GM21360 (cell line): ENCODE results near the gene MGAT3.
A peak's percentile ranks its signal among the peaks of the same experiment; 100 is the strongest.
"Not testable (repeated sequence)": the region's sequence is repeated elsewhere in the genome, so short reads cannot be mapped to it uniquely, and the experiment has no call there.

Experiments used
- ATAC-seq: cut with Tn5 transposase; IDR thresholded peaks from one replicate; pipeline ENCODE4 v1.9.1; 2021; ENCODE audit warnings: mild to moderate bottlenecking, moderate library complexity; ENCODE audit not compliant: unreplicated experiment

MGAT3 gene

GRCh38 chr22:39510529-39511149 is 53.8 kb downstream of the MGAT3 start:
- ATAC-seq = no peak

GRCh38 chr22:39511226-39511625 is 54.4 kb downstream of the MGAT3 start:
- no peak for ATAC-seq

- no peak for ATAC-seq
These were observed 55.2 kb downstream of the MGAT3 start for GRCh38 chr22:39512026-39512425.

GRCh38 chr22:39513791-39514190 is 57.0 kb downstream of the MGAT3 start:
- no peak for ATAC-seq

GRCh38 chr22:39514373-39514973 is 57.7 kb downstream of the MGAT3 start:
- no peak for ATAC-seq

- no peak for ATAC-seq
These were observed 58.6 kb downstream of the MGAT3 start for GRCh38 chr22:39515266-39516050.

GRCh38 chr22:39517470-39517869 is 60.7 kb downstream of the MGAT3 start:
- ATAC-seq = no peak

- ATAC-seq = no peak
These were observed 61.5 kb downstream of the MGAT3 start for GRCh38 chr22:39518144-39518786.

- no peak for ATAC-seq
These were observed 62.3 kb downstream of the MGAT3 start for GRCh38 chr22:39518996-39519680.

- ATAC-seq = peak; percentile 56
These were observed 62.9 kb downstream of the MGAT3 start for GRCh38 chr22:39519681-39520225.

- ATAC-seq = peak; percentile 38
These were observed 63.7 kb downstream of the MGAT3 start, which contains the start of gene ATF4 for GRCh38 chr22:39520226-39521105. ATF4 (plus strand) TSS chr22:39520562; CDS start chr22:39521446, 884 bp downstream.

- ATAC-seq = not testable (repeated sequence)
These were observed 64.5 kb downstream of the MGAT3 start for GRCh38 chr22:39521106-39521885.

- ATAC-seq = not testable (repeated sequence)
These were observed 65.3 kb downstream of the MGAT3 start for GRCh38 chr22:39522091-39522490.

GRCh38 chr22:39522567-39523300 is 65.9 kb downstream of the MGAT3 start:
- no peak for ATAC-seq

- ATAC-seq = no peak
These were observed 67.4 kb downstream of the MGAT3 start for GRCh38 chr22:39524089-39524752.

GRCh38 chr22:39524753-39525657 is 68.2 kb downstream of the MGAT3 start:
- ATAC-seq = no peak

- no peak for ATAC-seq
These were observed 68.8 kb downstream of the MGAT3 start for GRCh38 chr22:39525658-39525975.
